Body of pancreas (tissue), 4 donors: ENCODE results near the gene ZBTB18.

Source experiments
- CTCF ChIP-seq, 7 experiments: fragments of 450-650 bp in 4 of 7; fragments of 200-600 bp in 3 of 7; sonication (generic) in 3 of 7; IDR thresholded peaks; one replicate each; pipeline ENCODE4 v1.5.1; 2016 to 2019; ENCODE audit warnings: antibody characterized with exemption in 7 of 7
- POLR2A ChIP-seq, 3 donors: fragments of 450-650 bp; IDR thresholded peaks; one replicate each; pipeline ENCODE4 v1.6.1; 2016; ENCODE audit warnings: antibody characterized with exemption in 3 of 3, mild to moderate bottlenecking in 2 of 3

- no peak for TF ChIP-seq CTCF (IDR thresholded peaks at IDR 0.05)
- peak in 1 of 3 donors; percentile 40 for TF ChIP-seq POLR2A (IDR thresholded peaks at IDR 0.05)
These were observed 41.3 kb downstream of the ZBTB18 start for GRCh38 chr1:244092293-244092963.
